ENCODE results near the gene SLC2A3. TPM values are rescaled to one million over a fixed set of nuclear protein-coding genes. Genes with fewer than 3 reads are reported as not detected.
A peak's percentile ranks its signal among the peaks of the same experiment; 100 is the strongest.
"Not testable (repeated sequence)": the region's sequence is repeated elsewhere in the genome, so short reads cannot be mapped to it uniquely, and the experiment has no call there.

Gene SLC2A3
- total RNA-seq, 1 donor from 2014 or later, result 12.3 TPM

DNA sequence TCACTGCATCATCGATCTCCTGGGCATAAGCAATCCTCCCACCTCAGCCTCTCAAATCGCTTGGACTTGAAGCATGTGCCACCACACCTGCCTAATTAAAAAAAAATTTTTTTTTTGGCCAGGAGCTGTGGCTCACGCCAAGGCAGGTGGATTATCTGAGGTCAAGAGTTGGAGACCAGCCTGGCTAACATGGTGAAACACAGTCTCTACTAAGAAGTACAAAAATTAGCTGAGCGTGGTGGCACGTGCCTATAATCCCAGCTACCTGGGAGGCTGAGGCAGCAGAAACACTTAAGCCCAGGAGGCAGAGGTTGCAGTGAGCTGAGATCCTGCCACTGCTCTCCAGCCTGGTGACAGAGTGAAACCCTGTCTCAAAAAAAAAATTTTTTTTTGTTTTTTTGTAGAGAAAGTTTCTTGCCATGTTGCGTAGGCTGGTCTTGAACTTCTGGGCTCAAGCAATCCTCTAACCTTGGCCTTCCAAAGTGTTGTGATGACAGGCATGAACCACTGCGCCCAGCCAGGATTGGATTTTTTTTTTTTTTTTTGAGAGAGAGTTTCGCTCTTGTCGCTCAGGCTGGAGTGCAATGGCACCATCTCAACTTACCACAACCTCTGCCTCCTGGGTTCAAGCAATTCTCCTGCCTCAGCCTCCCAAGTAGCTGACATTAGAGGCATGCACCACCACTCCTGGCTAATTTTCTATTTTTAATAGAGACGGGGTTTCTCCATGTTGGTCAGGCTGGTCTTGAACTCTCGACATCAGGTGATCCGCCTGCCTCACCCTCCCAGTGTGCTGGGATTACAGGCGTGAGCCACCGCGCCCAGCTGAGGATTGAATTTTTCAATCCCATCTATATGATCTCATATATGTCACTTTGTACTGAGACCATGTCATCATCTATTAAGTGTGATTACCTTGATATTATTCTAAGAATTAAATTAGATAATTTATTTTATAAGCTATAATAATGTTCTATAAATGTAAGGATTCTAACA lies 12.4 kb downstream of the SLC2A3 start:
- DNase-seq (no peak), ATAC-seq (no peak)
- intact Hi-C loops (cut with micrococcal nuclease), result no loop called here

GRCh38 chr12:7921181-7921580 lies 14.8 kb downstream of the SLC2A3 start:
- DNase-seq; intact Hi-C loops (cut with micrococcal nuclease); ATAC-seq: not testable (repeated sequence)

GRCh38 chr12:7918268-7918590 lies 17.8 kb downstream of the SLC2A3 start:
- intact Hi-C loops (cut with micrococcal nuclease); DNase-seq; ATAC-seq: not testable (repeated sequence)

- no peak for ATAC-seq
- intact Hi-C loops (cut with micrococcal nuclease), result no loop called here
- DNase-seq, result no peak
Measured at GRCh38 chr12:7917392-7918267, 18.4 kb downstream of the SLC2A3 start.

DNA sequence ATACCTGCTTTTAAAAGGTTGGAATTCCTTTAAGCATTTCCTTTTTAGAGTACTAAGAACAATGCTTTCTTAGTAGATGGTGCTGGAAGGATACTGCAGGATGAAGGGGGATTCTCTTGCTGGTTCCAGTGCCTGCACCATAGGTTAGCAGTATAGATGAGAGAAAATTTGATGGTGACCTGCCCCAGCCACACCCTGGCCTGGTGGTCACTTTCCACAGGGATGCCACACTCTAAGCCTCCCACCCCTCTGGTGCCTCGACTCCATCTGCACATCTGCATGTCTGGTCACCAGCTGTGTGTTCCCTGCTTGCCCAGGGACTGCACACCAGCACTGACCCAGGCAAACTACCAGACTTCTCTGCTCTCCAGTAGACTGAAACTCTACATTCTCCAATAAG lies 19.1 kb downstream of the SLC2A3 start:
- ATAC-seq (no peak), DNase-seq (no peak)
- intact Hi-C loops (cut with micrococcal nuclease), result no loop called here

DNA sequence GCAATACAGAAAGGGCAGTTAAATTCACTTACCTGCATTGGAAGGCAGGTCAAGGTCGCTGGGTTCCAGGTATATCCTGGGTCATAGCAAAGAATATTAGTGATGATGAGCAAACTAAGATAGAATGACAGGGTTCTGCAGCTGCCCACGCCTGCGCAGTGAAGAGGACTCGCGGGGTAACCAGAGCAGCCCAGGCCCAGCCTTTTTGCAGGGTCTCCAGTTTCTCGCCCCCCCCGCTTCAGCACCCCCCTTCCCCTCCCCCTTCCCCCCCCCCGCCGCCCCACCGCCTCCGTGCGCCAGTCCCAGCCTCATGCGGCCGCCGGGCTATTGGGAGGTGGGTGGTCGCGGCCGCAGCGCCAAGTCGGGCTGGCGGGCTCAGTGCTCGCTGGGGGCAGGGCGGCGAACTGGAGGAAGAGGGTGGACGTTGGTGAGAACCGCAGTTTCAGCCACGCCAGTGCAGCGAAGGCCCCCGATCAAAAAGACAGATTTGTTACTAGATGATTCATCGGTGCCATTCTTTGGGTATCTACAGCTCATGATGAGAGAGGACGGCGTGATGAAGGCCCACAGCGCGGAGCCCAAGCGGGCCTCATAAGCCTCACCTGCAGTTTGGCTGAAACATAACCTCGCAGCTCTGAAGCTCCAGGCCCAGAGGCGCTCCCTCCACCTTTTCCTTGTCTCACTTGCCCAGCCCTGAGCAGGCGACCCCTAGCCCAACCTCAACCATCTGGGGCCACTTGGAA lies 20.2 kb downstream of the SLC2A3 start:
- DNase-seq, result no peak
- ATAC-seq, result no peak
- intact Hi-C loops (cut with micrococcal nuclease), result no loop called here

DNA sequence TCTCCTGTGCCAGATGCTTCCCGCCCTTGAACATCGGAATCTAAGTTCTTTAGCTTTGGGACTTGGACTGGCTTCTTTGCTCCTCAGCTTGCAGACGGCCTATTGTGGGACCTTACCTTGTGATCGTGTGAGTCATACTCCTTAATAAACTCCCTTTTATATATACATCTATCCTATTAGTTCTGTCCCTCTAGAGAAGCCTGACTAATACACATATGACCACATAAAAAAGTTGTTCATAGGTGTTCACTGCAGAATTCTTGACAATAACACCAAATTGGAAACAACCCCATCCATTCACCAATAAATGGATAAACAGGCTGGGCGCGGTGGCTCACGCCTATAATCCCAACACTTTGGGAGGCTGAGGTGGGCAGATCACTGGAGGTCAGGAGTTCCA lies 25.9 kb downstream of the SLC2A3 start:
- DNase-seq; intact Hi-C loops (cut with micrococcal nuclease); ATAC-seq: not testable (repeated sequence)

DNA sequence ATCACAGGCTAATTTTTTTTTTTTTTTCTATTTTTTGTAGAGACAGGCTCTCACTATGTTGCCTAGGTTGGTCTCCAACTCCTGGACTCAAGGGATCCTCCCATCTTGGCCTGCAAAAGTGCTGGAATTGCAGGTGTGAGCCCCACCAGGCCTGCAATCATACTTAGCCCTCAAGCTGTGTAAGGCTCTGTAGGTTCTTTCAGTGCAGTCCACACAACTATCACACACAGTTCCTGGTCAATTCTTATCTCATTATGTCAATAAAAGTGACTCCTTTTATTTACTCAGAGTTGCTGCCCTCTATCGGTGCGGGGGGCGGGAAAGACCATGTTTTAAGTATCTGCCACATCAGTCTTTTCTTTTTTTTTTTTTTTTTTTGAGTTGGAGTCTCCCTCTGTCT lies 29.0 kb downstream of the SLC2A3 start:
- DNase-seq (no peak), ATAC-seq (peak; percentile 20)
- intact Hi-C loops (cut with micrococcal nuclease), result no loop called here

DNA sequence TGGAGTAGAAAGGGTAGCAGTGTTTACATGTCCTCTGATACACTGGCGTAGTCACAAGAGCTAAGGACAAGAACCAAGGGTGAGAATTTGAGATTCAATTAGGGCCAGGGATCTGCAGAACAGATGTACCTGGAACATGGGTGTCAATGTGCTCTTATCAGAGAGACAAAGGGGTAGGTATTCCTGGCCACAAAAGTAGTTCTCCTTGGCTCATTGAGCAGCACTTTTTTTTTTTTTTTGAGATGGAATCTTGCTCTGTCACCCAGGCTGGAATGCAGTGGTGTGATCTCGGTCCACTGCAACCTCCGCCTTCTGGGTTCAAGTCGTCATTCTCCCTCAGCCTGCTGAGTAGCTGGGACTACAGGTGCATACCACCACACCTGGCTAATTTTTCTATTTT lies 29.7 kb downstream of the SLC2A3 start:
- ATAC-seq; intact Hi-C loops (cut with micrococcal nuclease); DNase-seq: not testable (repeated sequence)

- DNase-seq; ATAC-seq; intact Hi-C loops (cut with micrococcal nuclease): not testable (repeated sequence)
Measured at GRCh38 chr12:7905600-7906125, 30.3 kb downstream of the SLC2A3 start.

DNA sequence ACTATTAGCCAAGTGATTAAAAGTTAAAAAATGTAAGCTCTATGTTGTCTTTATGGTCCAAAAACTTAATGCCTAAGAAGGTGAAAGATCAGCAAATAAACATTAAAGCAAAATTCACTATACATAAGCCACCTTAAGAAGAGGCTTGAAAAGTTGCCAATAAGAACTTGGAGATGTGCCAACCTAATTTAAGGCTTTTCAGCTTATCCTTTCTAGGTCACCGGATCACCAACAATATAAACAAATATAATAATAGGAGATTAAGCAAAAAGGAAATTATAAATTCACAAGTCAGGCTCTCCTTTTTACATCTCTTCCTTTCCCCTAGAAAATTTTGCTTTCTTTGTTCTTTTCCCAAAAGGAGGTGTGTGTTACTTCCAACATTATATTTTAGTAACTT lies 30.9 kb downstream of the SLC2A3 start:
- intact Hi-C loops (cut with micrococcal nuclease), result no loop called here
- no peak for ATAC-seq
- DNase-seq, result no peak

- DNase-seq; ATAC-seq; intact Hi-C loops (cut with micrococcal nuclease): not testable (repeated sequence)
Measured at GRCh38 chr12:7902416-7902815, 33.6 kb downstream of the SLC2A3 start.

DNA sequence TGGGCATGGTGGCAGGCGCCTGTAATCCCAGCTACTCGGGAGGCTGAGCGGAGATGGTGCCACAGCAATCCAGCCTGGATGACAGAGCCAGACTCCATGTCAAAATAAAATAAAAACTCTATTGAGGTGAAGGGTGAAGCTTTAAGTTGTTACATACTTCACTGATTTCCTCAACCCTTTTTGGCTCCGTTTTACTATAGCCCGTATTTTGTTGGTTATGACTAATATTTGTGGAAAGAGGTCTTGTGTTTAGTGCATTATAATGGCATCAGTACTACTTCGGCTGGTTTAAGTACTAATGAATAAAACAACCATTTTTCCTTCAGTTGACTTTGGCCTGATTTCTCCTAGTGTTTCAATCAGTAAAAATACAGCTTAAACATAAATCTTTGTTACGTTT lies 36.2 kb downstream of the SLC2A3 start:
- ATAC-seq, result no peak
- intact Hi-C loops (cut with micrococcal nuclease), result no loop called here
- DNase-seq, result no peak

GRCh38 chr12:7896726-7897125 lies 39.3 kb downstream of the SLC2A3 start:
- DNase-seq; ATAC-seq; intact Hi-C loops (cut with micrococcal nuclease): not testable (repeated sequence)

- ATAC-seq, result no peak
- intact Hi-C loops (cut with micrococcal nuclease), result no loop called here
Measured at GRCh38 chr12:7892186-7892980, 43.6 kb downstream of the SLC2A3 start.

GRCh38 chr12:7884689-7885088 lies 51.3 kb downstream of the SLC2A3 start:
- DNase-seq, result no peak
- peak; percentile 21 for ATAC-seq
- intact Hi-C loops (cut with micrococcal nuclease), result no loop called here

More at GRCh38 chr12:7892186-7892980, 43.6 kb downstream of the SLC2A3 start:
- DNase-seq, result no peak

GRCh38 chr12:7881736-7882120 lies 54.3 kb downstream of the SLC2A3 start:
- ATAC-seq; intact Hi-C loops (cut with micrococcal nuclease); DNase-seq: not testable (repeated sequence)
